IMR-90 (cell line): Measurements from ENCODE around the gene TOM1L1. TPM values are rescaled to one million over a fixed set of nuclear protein-coding genes. Genes with fewer than 3 reads are reported as not detected.

ENCODE experiments used
- ATAC-seq: fragments of 200-7000 bp; cut with Tn5 transposase; 2 replicates; pipeline ENCODE4 v1.9.1; 2020; ENCODE audit warnings: low read depth, mild to moderate bottlenecking, moderate library complexity
- BruUV-seq: library from RNA; stranded (reverse); fragments of 400-500 nt; replicated peaks from 2 replicates; lab custom pipeline; 2021; lab: Mats Ljungman, UMichigan
- CTCF ChIA-PET: fragments of 300-600 bp; formaldehyde crosslinking; extraction: SDS; loops from one replicate; lab custom pipeline; 2021; ENCODE audit warnings: antibody characterized with exemption; lab: Yijun Ruan, JAX
- POLR2A ChIA-PET: fragments of 300-600 bp; sonication (Branson Sonifier 250); formaldehyde crosslinking; loops from one replicate; lab custom pipeline; 2022; ENCODE audit warnings: antibody characterized with exemption; ENCODE audit not compliant: unreplicated experiment; lab: Charles Lee
- DNase-seq: peaks from one replicate; pipeline ENCODE4 v3.0.0; 2013
- H2AFZ ChIP-seq: replicated peaks from 2 replicates; pipeline ENCODE3; 2013; ENCODE audit warnings: low read length, mild to moderate bottlenecking; ENCODE audit not compliant: poor library complexity
- H2AK5ac ChIP-seq: 2 replicates; pipeline ENCODE4 v1.6.1; 2013; ENCODE audit warnings: low read depth, low read length, inconsistent platforms
- H2AK9ac ChIP-seq: replicated peaks from 2 replicates; pipeline ENCODE3; 2013; ENCODE audit warnings: mild to moderate bottlenecking, low read depth, low read length, moderate library complexity; ENCODE audit not compliant: poor library complexity
- H2BK120ac ChIP-seq: 2 replicates; pipeline ENCODE4 v1.6.1; 2013; ENCODE audit warnings: low read depth, low read length, inconsistent platforms
- H2BK15ac ChIP-seq: 3 replicates; pipeline ENCODE4 v1.6.1; 2013; ENCODE audit warnings: low read depth, low read length, inconsistent platforms
- H2BK20ac ChIP-seq: 2 replicates; pipeline ENCODE4 v1.6.1; 2013; ENCODE audit warnings: low read depth, mild to moderate bottlenecking, inconsistent platforms, low read length, moderate library complexity
- H2BK5ac ChIP-seq: 2 replicates; pipeline ENCODE4 v1.6.1; 2013; ENCODE audit warnings: mild to moderate bottlenecking, low read depth, low read length, inconsistent platforms; ENCODE audit not compliant: poor library complexity, severe bottlenecking
- H3K14ac ChIP-seq: replicated peaks from 2 replicates; pipeline ENCODE4 v1.6.1; 2013; ENCODE audit warnings: low read depth, low read length, inconsistent platforms
- H3K18ac ChIP-seq: 2 replicates; pipeline ENCODE4 v1.6.1; 2013; ENCODE audit warnings: low read depth, low read length, control low read depth
- H3K23ac ChIP-seq: 2 replicates; pipeline ENCODE4 v1.6.1; 2013; ENCODE audit warnings: low read depth, low read length, inconsistent platforms
- H3K27ac ChIP-seq: 2 replicates; pipeline ENCODE4 v1.5.1; 2013; ENCODE audit warnings: mild to moderate bottlenecking, control low read depth, low read length; ENCODE audit not compliant: insufficient read depth
- H3K27me3 ChIP-seq: 2 replicates; pipeline ENCODE4 v1.6.1; 2013; ENCODE audit warnings: low read length; ENCODE audit not compliant: control insufficient read depth, insufficient read depth
- H3K36me3 ChIP-seq: 2 replicates; pipeline ENCODE4 v1.6.1; 2013; ENCODE audit warnings: low read length, mixed read lengths; ENCODE audit not compliant: control insufficient read depth, insufficient read depth
- H3K4ac ChIP-seq: 2 replicates; pipeline ENCODE4 v1.6.1; 2013; ENCODE audit warnings: low read depth, low read length, inconsistent platforms
- H3K4me1 ChIP-seq: 2 replicates; pipeline ENCODE4 v1.6.1; 2013; ENCODE audit warnings: low read length, mixed read lengths; ENCODE audit not compliant: control insufficient read depth, insufficient read depth
- H3K4me2 ChIP-seq: 2 replicates; pipeline ENCODE4 v1.6.1; 2013; ENCODE audit warnings: low read depth, mild to moderate bottlenecking, control low read depth, low read length, moderate library complexity
- H3K4me3 ChIP-seq: 2 replicates; pipeline ENCODE4 v1.5.1; 2013; ENCODE audit warnings: low read depth, mild to moderate bottlenecking, control low read depth, low read length, moderate library complexity; ENCODE audit not compliant: insufficient read depth
- H3K56ac ChIP-seq: 2 replicates; pipeline ENCODE4 v1.6.1; 2013; ENCODE audit warnings: low read length, inconsistent platforms; ENCODE audit not compliant: insufficient read depth; ENCODE audit errors: extremely low read depth
- H3K79me1 ChIP-seq, 2 experiments: 2 replicates each; pipeline ENCODE4 v1.6.1; 2013; ENCODE audit warnings: low read length in 2 of 2, inconsistent platforms in 1 of 2, low read depth in 1 of 2
- H3K9ac ChIP-seq: 2 replicates; pipeline ENCODE4 v1.6.1; 2013; ENCODE audit warnings: low read depth, low read length, control low read depth
- H3K9me1 ChIP-seq: 2 replicates; pipeline ENCODE4 v1.6.1; 2013; ENCODE audit warnings: low read length, inconsistent platforms; ENCODE audit not compliant: insufficient read depth
- H3K9me3 ChIP-seq: 2 replicates; pipeline ENCODE4 v1.6.1; 2013; ENCODE audit warnings: low read length; ENCODE audit not compliant: control insufficient read depth, insufficient read depth
- H4K20me1 ChIP-seq: 2 replicates; pipeline ENCODE4 v1.6.1; 2013; ENCODE audit warnings: low read length, inconsistent platforms; ENCODE audit not compliant: insufficient read depth
- H4K5ac ChIP-seq: 2 replicates; pipeline ENCODE4 v1.6.1; 2013; ENCODE audit warnings: mild to moderate bottlenecking, low read depth, low read length, control low read depth
- H4K8ac ChIP-seq, 2 experiments: 2 replicates each; pipeline ENCODE4 v1.6.1; 2013; ENCODE audit warnings: low read depth in 2 of 2, low read length in 2 of 2, control low read depth in 1 of 2, inconsistent platforms in 1 of 2
- H4K91ac ChIP-seq: 2 replicates; pipeline ENCODE4 v1.6.1; 2013; ENCODE audit warnings: low read depth, low read length, inconsistent platforms; ENCODE audit not compliant: insufficient read depth
- FOS ChIP-seq: fragments of 150-350 bp; IDR thresholded peaks from 2 replicates; pipeline ENCODE4 v1.6.1; 2016; ENCODE audit warnings: low read depth, low read length
- MXI1 ChIP-seq: IDR thresholded peaks from 2 replicates; pipeline ENCODE4 v1.6.1; 2012; ENCODE audit warnings: low read depth, mild to moderate bottlenecking, low read length, moderate library complexity, borderline replicate concordance
- POLR2A ChIP-seq: IDR thresholded peaks from 2 replicates; pipeline ENCODE4 v1.6.1; 2012; ENCODE audit warnings: mild to moderate bottlenecking, low read depth, low read length
- RCOR1 ChIP-seq: IDR thresholded peaks from 2 replicates; pipeline ENCODE4 v1.6.1; 2012; ENCODE audit warnings: mild to moderate bottlenecking, low read length, improper control_type of control experiment; ENCODE audit not compliant: insufficient replicate concordance
- USF2 ChIP-seq: fragments of 150-350 bp; IDR thresholded peaks from 2 replicates; pipeline ENCODE4 v1.6.1; 2017; ENCODE audit warnings: mild to moderate bottlenecking, antibody characterized with exemption, low read length, low read depth
- WGBS, 2 experiments: methylation state at CpG; one replicate each; pipeline versions ENCODE4 v1.1.5 to v1.1.7; 2013; ENCODE audit warnings: missing lambda C conversion rate in 2 of 2; ENCODE audit not compliant: insufficient read length in 1 of 2; ENCODE audit errors: extremely low coverage in 2 of 2; 5-methylcytosine and 5-hydroxymethylcytosine counted together
- dilution Hi-C: fragments of 300-500 bp; cut with HindIII; formaldehyde crosslinking; loops from one replicate; pipeline ENCODE4 v1.14.3; 2018; ENCODE audit warnings: low sequenced_read_pairs; ENCODE audit not compliant: unreplicated experiment
- in situ Hi-C: fragments of 300-500 bp; cut with MboI; formaldehyde crosslinking; loops from 3 replicates; pipeline ENCODE4 v1.14.3; 2019; ENCODE audit warnings: low sequenced_read_pairs, inconsistent platforms, mixed read lengths
- intact Hi-C: fragments of 100-400 bp; cut with micrococcal nuclease; formaldehyde crosslinking; loops from 2 replicates; pipeline ENCODE4 v1.10.0; 2022
- polyA plus RNA-seq, 3 experiments: library from polyadenylated mRNA; depleted of rRNA; stranded (reverse); fragments of >200 nt; gene quantifications; 2 replicates each; pipeline ENCODE4 v1.2.3, GENCODE V29; 2012; ENCODE audit warnings: low replicate concordance in 1 of 3
- total RNA-seq: library from RNA; depleted of rRNA; stranded (reverse); fragments of >200 nt; gene quantifications from 2 replicates; pipeline ENCODE4 v1.2.3, GENCODE V29; 2012

Gene TOM1L1
- total and polyA plus RNA-seq, 2 of the 4 experiments (the other 2 are of a cell fraction), result 13.0 to 20.1 TPM

DNA sequence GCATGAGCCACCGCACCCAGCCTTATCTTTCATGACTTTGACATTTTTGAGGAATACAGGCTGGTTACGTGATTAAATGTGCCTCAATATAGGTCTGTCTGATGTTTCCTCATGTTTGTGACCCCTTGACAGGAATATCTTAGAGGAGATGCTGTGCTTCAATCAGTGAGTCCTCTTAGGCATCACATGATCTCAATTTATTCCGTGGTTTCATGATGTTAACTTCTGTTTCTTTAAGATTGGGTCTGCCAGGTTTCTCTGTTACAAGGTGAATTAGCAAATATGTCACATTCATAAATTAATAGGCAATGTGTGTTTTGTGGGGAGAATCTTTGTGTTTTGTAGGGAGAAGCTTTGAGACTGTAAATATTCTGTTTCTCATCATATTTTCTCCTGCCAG, 71.2 kb downstream of the TOM1L1 start:
- no peak overlapping the region for H3K27ac ChIP-seq
- dilution Hi-C loops (no loop called here), intact Hi-C loops (no loop called here), in situ Hi-C loops (no loop called here)
- no peak overlapping the region for H2BK15ac ChIP-seq
- no peak overlapping the region for H3K4me2 ChIP-seq
- H3K9me1 ChIP-seq, result no peaks in the 10 kb centered on the region; the same call in 1 of the 2 replicates
- no CpG with 5 or more reads among the region's 3 CpGs for WGBS, 2 experiments
- H3K9ac ChIP-seq, result no peak overlapping the region
- TF ChIP-seq FOS (no peak), POLR2A (no peak), MXI1 (no peak), USF2 (no peak), RCOR1 (no peak)
- no peak overlapping the region for H3K18ac ChIP-seq
- no peaks in the 10 kb centered on the region for H3K4me1 ChIP-seq
- H4K91ac ChIP-seq, result no peak overlapping the region
- no peaks in the 10 kb centered on the region for H4K20me1 ChIP-seq
- H3K79me1 ChIP-seq, result peaks cover 23 to 37% of the 10 kb centered on the region in 2 experiments
- no peaks in the 10 kb centered on the region for H3K27me3 ChIP-seq
- H3K23ac ChIP-seq, result no peak overlapping the region
- H3K14ac ChIP-seq, result no peak overlapping the region
- H2BK5ac ChIP-seq, result no peak overlapping the region
- no peak overlapping the region for H4K5ac ChIP-seq
- no peak overlapping the region for H2AK9ac ChIP-seq
- H2BK20ac ChIP-seq, result no peak overlapping the region
- H2AFZ ChIP-seq, result no peak overlapping the region
- H3K4ac ChIP-seq, result no peak overlapping the region
- no peak overlapping the region for H3K4me3 ChIP-seq
- H4K8ac ChIP-seq, result no peak overlapping the region
- ATAC-seq (no peak), DNase-seq (no peak)
- H2BK120ac ChIP-seq, result no peak overlapping the region
- no TSS peak for BruUV-seq
- H3K56ac ChIP-seq, result no peak overlapping the region
- H3K9me3 ChIP-seq, result no peaks in the 10 kb centered on the region
- no peaks in the 10 kb centered on the region for H3K36me3 ChIP-seq
- ChIA-PET POLR2A (no interaction called here), CTCF (no interaction called here)
- H2AK5ac ChIP-seq, result no peak overlapping the region
